Measurements from ENCODE around the gene NECTIN1.

Gene NECTIN1

GRCh38 chr11:119712006-119712405 lies 17.0 kb downstream of the NECTIN1 start:
- no peak for DNase-seq

- no peak for DNase-seq
These were observed 17.5 kb downstream of the NECTIN1 start for GRCh38 chr11:119711476-119711875.

- no peak for DNase-seq
These were observed 18.6 kb downstream of the NECTIN1 start for GRCh38 chr11:119710417-119710816.

- DNase-seq = no peak
These were observed 19.2 kb downstream of the NECTIN1 start for GRCh38 chr11:119709638-119710346.

GRCh38 chr11:119709171-119709570 lies 19.8 kb downstream of the NECTIN1 start:
- DNase-seq = no peak

GRCh38 chr11:119708384-119708783 lies 20.6 kb downstream of the NECTIN1 start:
- no peak for DNase-seq

- DNase-seq = no peak
These were observed 22.1 kb downstream of the NECTIN1 start for GRCh38 chr11:119706887-119707286.

GRCh38 chr11:119706029-119706428 lies 23.0 kb downstream of the NECTIN1 start:
- no peak for DNase-seq

- DNase-seq = no peak
These were observed 23.6 kb downstream of the NECTIN1 start for GRCh38 chr11:119705362-119705761.

- no peak for DNase-seq
These were observed 24.2 kb downstream of the NECTIN1 start for GRCh38 chr11:119704849-119705248.

- DNase-seq = no peak
These were observed 27.1 kb downstream of the NECTIN1 start for GRCh38 chr11:119701591-119702549.

GRCh38 chr11:119700536-119701346 lies 28.3 kb downstream of the NECTIN1 start:
- no peak for DNase-seq

GRCh38 chr11:119700030-119700429 lies 29.0 kb downstream of the NECTIN1 start:
- DNase-seq = no peak

GRCh38 chr11:119699227-119699626 lies 29.8 kb downstream of the NECTIN1 start:
- no peak for DNase-seq

- no peak for DNase-seq
These were observed 31.1 kb downstream of the NECTIN1 start for GRCh38 chr11:119697882-119698281.

GRCh38 chr11:119697445-119697844 lies 31.6 kb downstream of the NECTIN1 start:
- DNase-seq = no peak

- peak; percentile 30 for DNase-seq
These were observed 32.4 kb downstream of the NECTIN1 start for GRCh38 chr11:119696378-119697222.

- DNase-seq = peak; percentile 63
These were observed 34.7 kb downstream of the NECTIN1 start for GRCh38 chr11:119694334-119694733.

GRCh38 chr11:119693253-119693815 lies 35.7 kb downstream of the NECTIN1 start:
- DNase-seq = peak; percentile 44

GRCh38 chr11:119692540-119692820 lies 36.5 kb downstream of the NECTIN1 start:
- peak; percentile 86 for DNase-seq

GRCh38 chr11:119691701-119692539 lies 37.1 kb downstream of the NECTIN1 start:
- peak; percentile 84 for DNase-seq
